ENCODE measurements around the gene SAMD10. TPM values are rescaled to one million over a fixed set of nuclear protein-coding genes. Genes with fewer than 3 reads are reported as not detected.

Gene SAMD10
- total and polyA plus RNA-seq, 4 donors, result 0.74 to 3.4 (median 2.1) TPM

DNA sequence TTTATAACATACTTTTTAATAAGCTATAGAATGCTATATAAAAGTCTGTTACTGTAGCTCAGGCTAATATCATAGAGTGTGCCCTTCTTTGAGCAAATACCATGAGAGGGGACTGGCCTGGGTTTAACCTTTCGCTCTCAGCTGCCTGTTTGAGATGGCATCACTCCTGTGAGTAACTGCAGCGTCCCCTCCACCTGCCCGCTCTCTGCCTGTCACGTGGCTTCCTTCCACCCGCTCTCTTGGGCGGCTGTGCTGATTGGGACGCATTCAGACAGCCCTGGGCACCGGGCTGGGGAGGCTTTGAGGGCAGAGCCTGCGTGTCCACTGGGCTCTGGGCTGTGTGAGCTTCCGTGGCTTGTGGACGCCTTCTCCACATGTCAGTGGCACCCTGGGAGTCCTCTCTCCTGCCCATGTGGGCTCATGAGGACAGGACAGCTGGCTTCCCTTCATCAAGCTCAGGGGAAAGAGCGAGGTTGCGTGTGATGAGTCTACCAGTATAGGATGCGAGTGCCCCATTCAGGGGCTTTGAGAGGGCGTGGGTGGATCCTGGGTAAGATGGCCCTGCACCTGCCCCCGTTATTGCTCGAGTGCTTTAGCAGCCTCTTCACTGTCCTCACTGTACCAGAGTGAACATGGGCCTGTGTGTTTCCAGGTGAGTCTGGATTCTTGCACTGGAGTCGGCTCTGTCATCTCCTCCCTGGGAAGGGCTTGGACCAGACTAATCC lies 45.8 kb upstream of the SAMD10 start:
- peaks cover 13 to 54% (median 28%) of the 10 kb centered on the region in 4 donors for H3K36me3 ChIP-seq (ENCODE audit: control insufficient read depth in 4 of 4, insufficient read depth in 3 of 4, low read depth in 1 of 4, low read length in 3 of 4)
- peak overlapping the region; percentile 68 to 93 for H3K27ac ChIP-seq (ENCODE audit: low read depth in 1 of 2, low read length in 2 of 2)
- TF ChIP-seq FOXA2 (IDR thresholded peaks at IDR 0.05), result peak; percentile 50
- no peak for TF ChIP-seq RAD21 (IDR thresholded peaks at IDR 0.05)
- TF ChIP-seq FOXA1 (IDR thresholded peaks at IDR 0.05), result no peak
- TF ChIP-seq TAF1 (conservative IDR thresholded peaks at IDR 0.05), result peak; percentile 57
- peak in 1 of 2 donors; percentile 65 for TF ChIP-seq GABPA (IDR thresholded peaks at IDR 0.05 in 1 of 2, conservative IDR thresholded peaks at IDR 0.05 in 1 of 2)
- TF ChIP-seq, protein P1, sequence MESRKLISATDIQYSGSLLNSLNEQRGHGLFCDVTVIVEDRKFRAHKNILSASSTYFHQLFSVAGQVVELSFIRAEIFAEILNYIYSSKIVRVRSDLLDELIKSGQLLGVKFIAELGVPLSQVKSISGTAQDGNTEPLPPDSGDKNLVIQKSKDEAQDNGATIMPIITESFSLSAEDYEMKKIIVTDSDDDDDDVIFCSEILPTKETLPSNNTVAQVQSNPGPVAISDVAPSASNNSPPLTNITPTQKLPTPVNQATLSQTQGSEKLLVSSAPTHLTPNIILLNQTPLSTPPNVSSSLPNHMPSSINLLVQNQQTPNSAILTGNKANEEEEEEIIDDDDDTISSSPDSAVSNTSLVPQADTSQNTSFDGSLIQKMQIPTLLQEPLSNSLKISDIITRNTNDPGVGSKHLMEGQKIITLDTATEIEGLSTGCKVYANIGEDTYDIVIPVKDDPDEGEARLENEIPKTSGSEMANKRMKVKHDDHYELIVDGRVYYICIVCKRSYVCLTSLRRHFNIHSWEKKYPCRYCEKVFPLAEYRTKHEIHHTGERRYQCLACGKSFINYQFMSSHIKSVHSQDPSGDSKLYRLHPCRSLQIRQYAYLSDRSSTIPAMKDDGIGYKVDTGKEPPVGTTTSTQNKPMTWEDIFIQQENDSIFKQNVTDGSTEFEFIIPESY (IDR thresholded peaks at IDR 0.05), result no peak
- no peak for TF ChIP-seq NR2F2 (IDR thresholded peaks at IDR 0.05)
- TF ChIP-seq RXRA (IDR thresholded peaks at IDR 0.05), result peak; percentile 84 to 96
- TF ChIP-seq EGR1 (IDR thresholded peaks at IDR 0.05; ENCODE audit: low read depth in 2 of 2), result no peak
- peak; percentile 45 for TF ChIP-seq YY1 (IDR thresholded peaks at IDR 0.05)
- peak; percentile 69 for TF ChIP-seq REST (IDR thresholded peaks at IDR 0.05)
- peak in 1 of 2 donors; percentile 58 for TF ChIP-seq JUND (IDR thresholded peaks at IDR 0.05)
- TF ChIP-seq SP1 (IDR thresholded peaks at IDR 0.05), result peak; percentile 88
- TF ChIP-seq HNF4A (conservative IDR thresholded peaks at IDR 0.05), result peak; percentile 51 to 81
- H3K4me1 ChIP-seq (ENCODE audit: control insufficient read depth in 4 of 4, insufficient read depth in 4 of 4, low read length in 3 of 4), result peaks cover 15 to 34% (median 27%) of the 10 kb centered on the region in 4 donors
- H3K9me3 ChIP-seq (ENCODE audit: control insufficient read depth in 4 of 4, low read length in 3 of 4), result no peaks in the 10 kb centered on the region
- no peak overlapping the region for H3K9ac ChIP-seq (ENCODE audit: low read depth in 1 of 2, low read length in 2 of 2)
- H3K27me3 ChIP-seq (ENCODE audit: control insufficient read depth in 4 of 4, insufficient read depth in 4 of 4, low read length in 3 of 4), result no peaks in the 10 kb centered on the region
- H3K4me3 ChIP-seq (ENCODE audit: low read depth in 1 of 3, low read length in 3 of 3), result no peak overlapping the region
- DNase-seq (ENCODE audit: low spot score), result no peak
- WGBS, result 67% methylated on average over 18 of the region's 18 CpGs

GRCh38 chr20:64024141-64024990 lies 44.9 kb upstream of the SAMD10 start:
- Histone ChIP-seq H3K9ac (ENCODE audit: low read depth in 1 of 2, low read length in 2 of 2) (no peak overlapping the region), H3K4me3 (ENCODE audit: low read depth in 1 of 3, low read length in 3 of 3) (no peak overlapping the region), H3K36me3 (ENCODE audit: control insufficient read depth in 4 of 4, insufficient read depth in 3 of 4, low read depth in 1 of 4, low read length in 3 of 4) (peaks cover 11 to 49% (median 28%) of the 10 kb centered on the region in 4 donors), H3K9me3 (ENCODE audit: control insufficient read depth in 4 of 4, low read length in 3 of 4) (no peaks in the 10 kb centered on the region), H3K4me1 (ENCODE audit: control insufficient read depth in 4 of 4, insufficient read depth in 4 of 4, low read length in 3 of 4) (peaks cover 15 to 34% (median 27%) of the 10 kb centered on the region in 4 donors), H3K27ac (ENCODE audit: low read depth in 1 of 2, low read length in 2 of 2) (peak overlapping the region; percentile 68 to 93), H3K27me3 (ENCODE audit: control insufficient read depth in 4 of 4, insufficient read depth in 4 of 4, low read length in 3 of 4) (no peaks in the 10 kb centered on the region)
- WGBS, result 50% methylated on average over 17 of the region's 17 CpGs
- DNase-seq (ENCODE audit: low spot score), result no peak
- TF ChIP-seq HNF4A (conservative IDR thresholded peaks at IDR 0.05) (peak; percentile 80 to 90), EGR1 (IDR thresholded peaks at IDR 0.05; ENCODE audit: low read depth in 2 of 2) (peak in 1 of 2 donors; percentile 31)
- TF ChIP-seq, protein P2, sequence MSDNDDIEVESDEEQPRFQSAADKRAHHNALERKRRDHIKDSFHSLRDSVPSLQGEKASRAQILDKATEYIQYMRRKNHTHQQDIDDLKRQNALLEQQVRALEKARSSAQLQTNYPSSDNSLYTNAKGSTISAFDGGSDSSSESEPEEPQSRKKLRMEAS (IDR thresholded peaks at IDR 0.05), result no peak
- TF ChIP-seq, protein P3, sequence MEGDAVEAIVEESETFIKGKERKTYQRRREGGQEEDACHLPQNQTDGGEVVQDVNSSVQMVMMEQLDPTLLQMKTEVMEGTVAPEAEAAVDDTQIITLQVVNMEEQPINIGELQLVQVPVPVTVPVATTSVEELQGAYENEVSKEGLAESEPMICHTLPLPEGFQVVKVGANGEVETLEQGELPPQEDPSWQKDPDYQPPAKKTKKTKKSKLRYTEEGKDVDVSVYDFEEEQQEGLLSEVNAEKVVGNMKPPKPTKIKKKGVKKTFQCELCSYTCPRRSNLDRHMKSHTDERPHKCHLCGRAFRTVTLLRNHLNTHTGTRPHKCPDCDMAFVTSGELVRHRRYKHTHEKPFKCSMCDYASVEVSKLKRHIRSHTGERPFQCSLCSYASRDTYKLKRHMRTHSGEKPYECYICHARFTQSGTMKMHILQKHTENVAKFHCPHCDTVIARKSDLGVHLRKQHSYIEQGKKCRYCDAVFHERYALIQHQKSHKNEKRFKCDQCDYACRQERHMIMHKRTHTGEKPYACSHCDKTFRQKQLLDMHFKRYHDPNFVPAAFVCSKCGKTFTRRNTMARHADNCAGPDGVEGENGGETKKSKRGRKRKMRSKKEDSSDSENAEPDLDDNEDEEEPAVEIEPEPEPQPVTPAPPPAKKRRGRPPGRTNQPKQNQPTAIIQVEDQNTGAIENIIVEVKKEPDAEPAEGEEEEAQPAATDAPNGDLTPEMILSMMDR (IDR thresholded peaks at IDR 0.05; ENCODE audit: low read depth, low read length, missing input control), result no peak
- TF ChIP-seq, protein P1 (IDR thresholded peaks at IDR 0.05), result no peak
